Testis (tissue), 3 donors: ENCODE measurements around the gene ADCY9. TPM values are rescaled to one million over a fixed set of nuclear protein-coding genes. Genes with fewer than 3 reads are reported as not detected.

Source experiments
- DNase-seq: peaks from one replicate; pipeline ENCODE4 v3.0.0-alpha.2; 2019
- H3K27ac ChIP-seq, 2 donors: fragments of 200-600 bp; sonication (generic); one replicate each; pipeline ENCODE4 v1.5.1; 2019
- H3K27me3 ChIP-seq: fragments of 200-600 bp; sonication (generic); one replicate; pipeline ENCODE4 v1.5.1; 2019
- H3K36me3 ChIP-seq: fragments of 200-600 bp; sonication (generic); one replicate; pipeline ENCODE4 v1.5.1; 2017; ENCODE audit warnings: low read depth; ENCODE audit errors: missing control alignments
- H3K4me1 ChIP-seq: fragments of 200-600 bp; sonication (generic); one replicate; pipeline ENCODE4 v1.5.1; 2019
- H3K4me3 ChIP-seq, 2 donors: fragments of 200-600 bp; sonication (generic); one replicate each; pipeline ENCODE4 v1.5.1; 2017 to 2019
- H3K9me3 ChIP-seq: fragments of 200-600 bp; sonication (generic); one replicate; pipeline ENCODE4 v1.5.1; 2017
- CTCF ChIP-seq, 3 experiments: fragments of 450-650 bp in 2 of 3; fragments of 200-600 bp in 1 of 3; sonication (generic) in 1 of 3; IDR thresholded peaks; one replicate each; pipeline ENCODE4 v1.5.1; 2016 to 2019; ENCODE audit warnings: antibody characterized with exemption in 3 of 3, mild to moderate bottlenecking in 2 of 3, moderate library complexity in 1 of 3
- POLR2A ChIP-seq: fragments of 450-650 bp; IDR thresholded peaks from one replicate; pipeline ENCODE4 v1.6.1; 2017; ENCODE audit warnings: antibody characterized with exemption, mild to moderate bottlenecking, moderate library complexity
- WGBS, 2 donors: methylation state at CpG; one replicate each; pipeline ENCODE4 v1.1.5; 2018; 5-methylcytosine and 5-hydroxymethylcytosine counted together
- intact Hi-C: fragments of 100-400 bp; cut with DNase I; formaldehyde crosslinking; loops from one replicate; pipeline ENCODE4 v1.15.1; 2023; ENCODE audit warnings: low total_unique reads
- polyA plus RNA-seq: library from polyadenylated mRNA; stranded (reverse); fragments of 350-450 nt; fragmentation: Illumina TruSeq; extraction: RNeasy Lipid Tissue Mini Kit (QIAGEN cat#74804); gene quantifications from one replicate; pipeline ENCODE4 v1.2.3, GENCODE V29; 2014; ENCODE audit warnings: low read depth, low replicate concordance; ENCODE audit not compliant: insufficient read depth
- total RNA-seq, 2 donors: library from RNA; depleted of rRNA; stranded (reverse); fragments of >200 nt; gene quantifications; one replicate each; pipeline ENCODE4 v1.2.3, GENCODE V29; 2016

ADCY9 gene
- total and polyA plus RNA-seq, 3 donors from 2014 or later = 19.0 to 77.2 (median 52.8) TPM

GRCh38 chr16:4092547-4093265, 23.5 kb downstream of the ADCY9 start:
- TF ChIP-seq CTCF (IDR thresholded peaks at IDR 0.05) = no peak
- TF ChIP-seq POLR2A = no peak
- H3K4me1 ChIP-seq = peaks cover 31% of the 10 kb centered on the region

GRCh38 chr16:4091240-4092012, 24.8 kb downstream of the ADCY9 start:
- no peak for TF ChIP-seq POLR2A
- TF ChIP-seq CTCF (IDR thresholded peaks at IDR 0.05) = no peak
- no peaks in the 10 kb centered on the region for H3K36me3 ChIP-seq
- DNase-seq = no peak
- H3K9me3 ChIP-seq = no peaks in the 10 kb centered on the region
- intact Hi-C loops = no loop called here
- no peak overlapping the region for H3K4me3 ChIP-seq
- no peaks in the 10 kb centered on the region for H3K27me3 ChIP-seq
- WGBS, 2 donors = 90 to 92% methylated on average over 17 of the region's 17 CpGs
- no peak overlapping the region for H3K27ac ChIP-seq
- peaks cover 38% of the 10 kb centered on the region for H3K4me1 ChIP-seq

More at GRCh38 chr16:4092547-4093265, 23.5 kb downstream of the ADCY9 start:
- Histone ChIP-seq H3K4me3 (no peak overlapping the region), H3K27me3 (no peaks in the 10 kb centered on the region), H3K36me3 (no peaks in the 10 kb centered on the region), H3K27ac (peak overlapping the region in 1 of 2 donors; percentile 73), H3K9me3 (no peaks in the 10 kb centered on the region)
- intact Hi-C loops = no loop called here
- 50 to 62% methylated on average over 5 of the region's 5 CpGs for WGBS, 2 donors
- no peak for DNase-seq

GRCh38 chr16:4090351-4090851, 25.8 kb downstream of the ADCY9 start:
- H3K36me3 ChIP-seq = no peaks in the 10 kb centered on the region
- peak; percentile 65 for DNase-seq
- H3K4me3 ChIP-seq = no peak overlapping the region
- no peaks in the 10 kb centered on the region for H3K27me3 ChIP-seq
- H3K9me3 ChIP-seq = no peaks in the 10 kb centered on the region
- H3K4me1 ChIP-seq = peaks cover 36% of the 10 kb centered on the region
- intact Hi-C loops = no loop called here
- peak overlapping the region in 1 of 2 donors; percentile 31 for H3K27ac ChIP-seq
- 23 to 36% methylated on average over 12 of the region's 12 CpGs for WGBS, 2 donors
- TF ChIP-seq POLR2A (no peak), CTCF (IDR thresholded peaks at IDR 0.05) (no peak)

- TF ChIP-seq CTCF (IDR thresholded peaks at IDR 0.05) = no peak
- TF ChIP-seq POLR2A = no peak
- Histone ChIP-seq H3K27me3 (no peaks in the 10 kb centered on the region), H3K36me3 (no peaks in the 10 kb centered on the region), H3K27ac (peak overlapping the region in 1 of 2 donors; percentile 31), H3K9me3 (no peaks in the 10 kb centered on the region), H3K4me1 (peaks cover 36% of the 10 kb centered on the region), H3K4me3 (no peak overlapping the region)
- no peak for DNase-seq
- intact Hi-C loops = no loop called here
- 41 to 56% methylated on average over 4 to 7 of the region's 7 CpGs for WGBS, 2 donors
Measured at GRCh38 chr16:4089811-4090301, 26.4 kb downstream of the ADCY9 start.
